HG02885 (cell line): ENCODE data around the gene SYNPO2.

Experiments
- ATAC-seq: cut with Tn5 transposase; IDR thresholded peaks from one replicate; pipeline ENCODE4 v1.9.1; 2021; ENCODE audit warnings: mild to moderate bottlenecking; ENCODE audit not compliant: unreplicated experiment, poor library complexity

Gene SYNPO2

GRCh38 chr4:118879409-118879808 is 9.2 kb upstream of the SYNPO2 start:
- ATAC-seq, result no peak

- no peak for ATAC-seq
These were observed 7.0 kb upstream of the SYNPO2 start for GRCh38 chr4:118881512-118882146.

GRCh38 chr4:118883861-118884260 is 4.8 kb upstream of the SYNPO2 start:
- ATAC-seq, result no peak

- ATAC-seq, result no peak
These were observed 3.9 kb upstream of the SYNPO2 start for GRCh38 chr4:118884716-118885115.

GRCh38 chr4:118889312-118889691 is 648 bp downstream of the SYNPO2 start:
- ATAC-seq, result no peak

- no peak for ATAC-seq
These were observed 5.4 kb downstream of the SYNPO2 start for GRCh38 chr4:118894034-118894433.

GRCh38 chr4:118898221-118898620 is 9.6 kb downstream of the SYNPO2 start:
- ATAC-seq, result no peak

- no peak for ATAC-seq
These were observed 10.1 kb downstream of the SYNPO2 start for GRCh38 chr4:118898684-118899138.

GRCh38 chr4:118904418-118904817 is 15.8 kb downstream of the SYNPO2 start:
- ATAC-seq, result no peak

- no peak for ATAC-seq
These were observed 16.3 kb downstream of the SYNPO2 start for GRCh38 chr4:118904935-118905334.

- no peak for ATAC-seq
These were observed 16.9 kb downstream of the SYNPO2 start for GRCh38 chr4:118905566-118905965.

GRCh38 chr4:118909173-118909956 is 20.7 kb downstream of the SYNPO2 start:
- ATAC-seq, result no peak

- ATAC-seq, result no peak
These were observed 21.6 kb downstream of the SYNPO2 start for GRCh38 chr4:118910221-118910620.

- ATAC-seq, result no peak
These were observed 22.6 kb downstream of the SYNPO2 start for GRCh38 chr4:118911238-118911703.

- no peak for ATAC-seq
These were observed 26.8 kb downstream of the SYNPO2 start for GRCh38 chr4:118915468-118915867.

GRCh38 chr4:118916691-118917289 is 28.1 kb downstream of the SYNPO2 start:
- ATAC-seq, result no peak

- no peak for ATAC-seq
These were observed 28.9 kb downstream of the SYNPO2 start for GRCh38 chr4:118917582-118917981.

GRCh38 chr4:118918388-118918787 is 29.7 kb downstream of the SYNPO2 start:
- no peak for ATAC-seq

GRCh38 chr4:118920247-118920646 is 31.6 kb downstream of the SYNPO2 start:
- no peak for ATAC-seq

- ATAC-seq, result no peak
These were observed 33.1 kb downstream of the SYNPO2 start for GRCh38 chr4:118921786-118922185.

- ATAC-seq, result no peak
These were observed 35.2 kb downstream of the SYNPO2 start for GRCh38 chr4:118923891-118924290.
